Urothelium cell line (cell line): Measurements from ENCODE around the gene ARFGEF2.
"Not testable (repeated sequence)": the region's sequence is repeated elsewhere in the genome, so short reads cannot be mapped to it uniquely, and the experiment has no call there.

ENCODE experiments used
- DNase-seq: peaks from one replicate; pipeline ENCODE4 v3.0.0; 2011; ENCODE audit warnings: low spot score, mixed read lengths
- FAIRE-seq: peaks from 2 replicates; lab custom pipeline; 2011; peaks lifted over from hg19 to GRCh38; lab: Jason Lieb, UNC

The ARFGEF2 gene

DNA sequence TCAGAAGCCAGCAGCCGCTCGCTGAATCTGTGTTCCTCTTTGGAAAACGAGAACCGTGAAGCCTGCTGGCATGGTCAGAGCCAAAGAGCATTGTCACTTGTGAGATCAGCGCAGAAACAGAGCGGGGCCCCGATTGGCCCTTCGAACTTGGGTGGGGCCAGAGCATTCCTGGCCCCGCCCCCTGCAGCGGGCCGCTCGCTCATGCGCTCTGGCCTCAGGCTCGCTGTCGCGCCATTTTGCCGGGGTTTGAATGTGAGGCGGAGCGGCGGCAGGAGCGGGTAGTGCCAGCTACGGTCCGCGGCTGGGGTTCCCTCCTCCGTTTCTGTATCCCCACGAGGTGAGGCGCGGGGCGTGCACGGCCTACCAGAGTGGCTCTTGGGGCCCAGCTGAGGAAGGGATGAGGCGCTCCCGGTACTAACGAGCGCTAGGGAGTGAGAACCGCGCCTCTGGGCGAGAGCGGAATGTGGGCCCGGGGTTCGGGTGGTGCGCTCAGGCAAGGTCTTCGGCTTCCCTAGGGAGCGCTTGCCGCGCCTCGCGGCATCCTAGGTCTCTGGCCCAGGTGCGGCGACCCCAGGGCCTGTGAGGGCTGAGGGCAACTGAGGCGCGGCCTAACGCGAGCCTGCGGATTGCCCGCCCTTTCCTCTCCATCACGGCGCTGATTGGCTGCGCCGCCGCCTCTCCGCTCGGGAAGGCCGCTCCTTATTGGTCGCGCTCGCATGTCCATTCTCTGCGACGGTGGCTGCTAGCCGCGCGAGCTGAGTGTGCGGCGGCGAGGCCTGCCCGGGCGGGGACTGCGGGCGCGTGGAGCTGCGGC, 124.8 kb downstream of the ARFGEF2 start, which contains the start of gene CSE1L:
TSS of gene CSE1L (plus strand) at position 226 of the 814 bp plus-strand sequence. CDS start 12,152 bp downstream, outside the sequence.
- FAIRE-seq: peak; percentile 97

DNA sequence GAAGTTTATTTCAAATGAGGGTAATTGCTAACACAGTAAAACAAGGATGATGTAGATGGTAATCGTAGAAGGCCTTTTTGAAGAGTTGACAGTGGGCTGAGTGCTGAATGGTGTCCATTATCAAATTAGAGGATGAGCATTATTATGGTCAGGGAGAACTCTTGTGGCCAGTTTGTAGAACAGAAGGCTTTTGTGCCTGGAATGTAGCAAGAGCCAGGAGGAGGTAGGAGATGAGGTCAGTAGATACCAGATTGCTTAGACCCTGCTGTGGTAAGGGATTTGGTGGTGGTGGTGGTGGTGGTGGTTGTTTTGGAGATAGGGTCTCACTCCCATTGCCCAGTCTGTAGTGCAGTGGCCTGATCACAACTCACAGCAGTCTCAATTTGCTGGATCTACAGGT, 130.8 kb downstream of the ARFGEF2 start:
- DNase-seq (no peak), FAIRE-seq (no peak)

More for the DNA sequence above, 124.8 kb downstream of the ARFGEF2 start, which contains the start of gene CSE1L:
- DNase-seq: peak; percentile 100

DNA sequence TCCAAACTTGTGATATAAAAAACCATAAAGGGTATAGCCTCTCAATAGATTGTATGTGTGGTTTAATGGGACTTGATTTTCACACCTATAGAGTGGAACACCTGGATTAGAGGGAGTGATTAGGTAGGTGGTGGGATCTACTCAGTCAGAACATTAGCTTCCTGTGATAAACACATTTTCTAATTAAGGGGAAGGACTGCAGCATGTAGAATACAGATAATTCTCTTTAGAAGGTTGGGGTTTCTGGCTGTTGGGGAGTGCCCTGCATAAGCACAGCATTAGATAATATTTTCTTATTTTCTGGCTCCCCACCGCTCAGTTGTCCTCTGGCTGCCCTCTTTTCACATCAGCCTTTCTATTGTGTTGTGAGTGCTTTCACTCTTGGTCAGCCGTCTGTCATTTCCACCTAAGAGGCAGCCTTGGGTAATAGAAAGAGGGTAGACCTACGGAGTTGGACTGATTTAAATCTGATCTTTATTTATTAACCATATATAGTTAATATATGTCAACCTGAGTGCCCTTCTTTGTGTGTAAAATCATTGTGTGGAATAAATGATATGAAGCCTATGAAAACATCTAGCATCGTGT, 132.6 kb downstream of the ARFGEF2 start:
- DNase-seq (no peak), FAIRE-seq (no peak)

DNA sequence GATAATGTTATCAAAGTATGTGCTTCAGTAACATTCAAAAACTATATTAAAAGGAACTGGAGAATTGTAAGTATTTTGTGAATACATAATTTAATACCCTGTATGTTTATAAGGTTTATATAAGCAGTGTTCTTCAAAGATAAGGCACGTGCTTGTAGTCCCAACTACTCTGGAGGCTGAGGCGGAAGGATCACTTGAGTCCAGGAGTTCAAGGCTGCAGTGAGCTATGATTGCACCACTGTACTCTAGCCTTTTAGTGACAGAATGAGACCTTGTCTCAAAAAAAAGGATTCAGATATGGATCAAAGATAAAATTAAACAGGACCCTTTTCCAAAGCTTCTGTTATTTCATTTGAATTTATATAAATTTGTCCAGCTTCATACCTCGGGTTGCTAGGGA, 141.8 kb downstream of the ARFGEF2 start:
- no peak for DNase-seq
- FAIRE-seq: no peak

DNA sequence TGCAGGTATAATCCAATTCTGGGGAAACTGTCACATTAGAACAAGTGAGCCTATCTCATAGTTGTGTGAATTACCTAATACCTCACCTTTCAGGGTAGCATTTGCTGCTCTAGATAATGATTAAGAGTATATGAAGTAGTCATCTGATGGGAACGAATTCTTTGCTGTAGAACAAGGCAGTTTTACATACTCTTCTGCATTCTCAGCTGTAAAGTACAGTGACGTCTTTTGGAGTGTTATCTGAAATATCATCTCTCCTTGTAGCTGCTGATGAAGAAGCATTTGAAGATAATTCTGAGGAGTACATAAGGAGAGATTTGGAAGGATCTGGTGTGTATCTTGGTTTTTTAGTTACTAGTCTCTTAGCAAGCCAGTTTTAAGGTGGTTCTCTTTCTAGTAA, 153.0 kb downstream of the ARFGEF2 start:
- no peak for FAIRE-seq
- no peak for DNase-seq

DNA sequence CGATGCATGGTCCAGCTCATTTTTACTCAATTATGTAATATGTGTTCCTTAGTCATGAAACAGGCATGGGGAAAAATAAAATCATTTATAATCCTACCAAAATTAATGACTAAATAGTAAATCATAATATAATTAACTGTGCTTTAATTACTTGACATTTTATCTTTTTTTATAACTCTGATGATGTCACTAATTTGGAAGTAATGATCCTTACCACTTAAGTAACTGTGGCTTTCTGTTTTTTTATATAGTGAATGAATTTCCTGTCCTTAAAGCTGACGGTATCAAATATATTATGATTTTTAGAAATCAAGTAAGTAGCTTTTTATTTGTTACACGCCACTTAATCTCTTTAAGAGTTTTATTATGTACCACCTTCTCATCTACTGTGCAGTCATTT, 156.8 kb downstream of the ARFGEF2 start:
- DNase-seq (no peak), FAIRE-seq (no peak)

DNA sequence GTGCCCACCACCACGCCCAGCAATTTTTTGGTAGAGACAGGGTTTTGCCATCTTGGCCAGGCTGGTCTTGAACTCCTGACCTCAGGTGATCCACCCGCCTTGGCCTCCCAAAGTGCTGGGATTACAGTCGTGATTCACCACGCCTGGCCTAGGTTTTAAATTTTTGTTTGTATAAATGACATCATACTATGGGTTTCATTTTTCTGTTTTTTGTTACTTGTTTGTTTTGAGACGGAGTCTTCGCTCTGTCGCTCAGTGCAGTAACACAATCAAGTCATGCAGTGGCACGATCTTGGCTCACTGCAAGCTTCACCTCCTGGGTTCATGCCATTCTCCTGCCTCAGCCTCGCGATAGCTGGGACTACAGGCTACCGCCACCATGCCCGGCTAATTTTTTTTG, 160.8 kb downstream of the ARFGEF2 start:
- not testable (repeated sequence) for DNase-seq, FAIRE-seq
